Nephron progenitor cell (in vitro differentiated cells): ENCODE measurements around the gene PHTF1.
A peak's percentile ranks its signal among the peaks of the same experiment; 100 is the strongest.

Experiments
- DNase-seq: peaks from one replicate; pipeline ENCODE4 v3.0.0; 2021
- H3K27ac Mint-ChIP-seq: 2 replicates; pipeline ENCODE4 v1.8.0; 2021; ENCODE audit warnings: mild to moderate bottlenecking, moderate library complexity, mixed read lengths
- H3K27me3 Mint-ChIP-seq: 2 replicates; pipeline ENCODE4 v1.8.0; 2021; ENCODE audit warnings: mild to moderate bottlenecking, low read depth, mixed read lengths; ENCODE audit not compliant: poor library complexity
- H3K36me3 Mint-ChIP-seq: 2 replicates; pipeline ENCODE4 v1.8.0; 2021; ENCODE audit warnings: low read depth, mixed read lengths
- H3K4me1 Mint-ChIP-seq: 2 replicates; pipeline ENCODE4 v1.8.0; 2021; ENCODE audit warnings: mixed read lengths
- H3K4me3 Mint-ChIP-seq: 2 replicates; pipeline ENCODE4 v1.8.0; 2021; ENCODE audit warnings: mild to moderate bottlenecking, moderate library complexity, mixed read lengths
- H3K9me3 Mint-ChIP-seq: 2 replicates; pipeline ENCODE4 v1.8.0; 2021; ENCODE audit warnings: mild to moderate bottlenecking, moderate library complexity, mixed read lengths
- CTCF ChIP-seq: fragments of 200-600 bp; sonication (generic); IDR thresholded peaks from 2 replicates; pipeline ENCODE4 v1.5.0; 2021; ENCODE audit warnings: antibody characterized with exemption

The PHTF1 gene

GRCh38 chr1:113770031-113770430 is 10.7 kb upstream of the PHTF1 start:
- DNase-seq = no peak
- Mint-ChIP-seq H3K36me3 (peaks cover 41% of the 10 kb centered on the region), H3K4me1 (no peaks in the 10 kb centered on the region), H3K4me3 (no peak overlapping the region), H3K27me3 (no peaks in the 10 kb centered on the region), H3K9me3 (no peaks in the 10 kb centered on the region), H3K27ac (no peak overlapping the region)
- TF ChIP-seq CTCF = no peak

GRCh38 chr1:113769601-113769970 is 10.3 kb upstream of the PHTF1 start:
- no peak overlapping the region for H3K27ac Mint-ChIP-seq
- H3K36me3 Mint-ChIP-seq = peaks cover 41% of the 10 kb centered on the region
- no peak for DNase-seq
- TF ChIP-seq CTCF = no peak
- no peaks in the 10 kb centered on the region for H3K27me3 Mint-ChIP-seq
- no peaks in the 10 kb centered on the region for H3K4me1 Mint-ChIP-seq
- H3K4me3 Mint-ChIP-seq = no peak overlapping the region
- no peaks in the 10 kb centered on the region for H3K9me3 Mint-ChIP-seq

GRCh38 chr1:113768916-113769600 is 9.8 kb upstream of the PHTF1 start:
- Mint-ChIP-seq H3K4me1 (no peaks in the 10 kb centered on the region), H3K4me3 (no peak overlapping the region), H3K9me3 (no peaks in the 10 kb centered on the region), H3K27me3 (no peaks in the 10 kb centered on the region), H3K36me3 (peaks cover 43% of the 10 kb centered on the region), H3K27ac (peak overlapping the region; percentile 9)
- no peak for DNase-seq
- TF ChIP-seq CTCF = no peak

GRCh38 chr1:113765306-113766230 is 6.3 kb upstream of the PHTF1 start:
- H3K27me3 Mint-ChIP-seq = no peaks in the 10 kb centered on the region
- no peak for TF ChIP-seq CTCF
- DNase-seq = no peak
- no peak overlapping the region for H3K4me3 Mint-ChIP-seq
- peaks cover 40% of the 10 kb centered on the region for H3K36me3 Mint-ChIP-seq
- H3K9me3 Mint-ChIP-seq = no peaks in the 10 kb centered on the region
- H3K4me1 Mint-ChIP-seq = no peaks in the 10 kb centered on the region
- H3K27ac Mint-ChIP-seq = peak overlapping the region; percentile 78

GRCh38 chr1:113763661-113764060 is 4.4 kb upstream of the PHTF1 start:
- Mint-ChIP-seq H3K27ac (no peak overlapping the region), H3K36me3 (peaks cover 39% of the 10 kb centered on the region), H3K9me3 (no peaks in the 10 kb centered on the region), H3K27me3 (no peaks in the 10 kb centered on the region), H3K4me3 (no peak overlapping the region), H3K4me1 (peaks cover 8% of the 10 kb centered on the region)
- no peak for DNase-seq
- no peak for TF ChIP-seq CTCF
